OCI-LY7 (cell line): ENCODE results near the gene CAB39. TPM values are rescaled to one million over a fixed set of nuclear protein-coding genes. Genes with fewer than 3 reads are reported as not detected.

ENCODE experiments used
- BruUV-seq: library from RNA; stranded (reverse); fragments of 400-500 nt; replicated peaks from 2 replicates; lab custom pipeline; 2021; lab: Mats Ljungman, UMichigan
- CTCF ChIA-PET: fragments of 300-600 bp; sonication (Branson Sonifier 250); formaldehyde crosslinking; loops from one replicate; lab custom pipeline; 2022; ENCODE audit warnings: antibody characterized with exemption; ENCODE audit not compliant: unreplicated experiment; lab: Charles Lee
- POLR2A ChIA-PET: fragments of 300-600 bp; sonication (Branson Sonifier 250); formaldehyde crosslinking; loops from one replicate; lab custom pipeline; 2022; ENCODE audit warnings: antibody characterized with exemption; lab: Charles Lee
- DNase-seq: peaks from one replicate; pipeline ENCODE4 v3.0.0-alpha.2; 2015; ENCODE audit warnings: low spot score
- H2AFZ ChIP-seq: fragments of 200-600 bp; sonication (generic), shearing (Covaris generic); 2 replicates; pipeline ENCODE4 v1.6.1; 2014; ENCODE audit warnings: mild to moderate bottlenecking, antibody characterized with exemption, low read length, moderate library complexity
- H3K27ac ChIP-seq: fragments of 200-600 bp; sonication (generic); 2 replicates; pipeline ENCODE4 v1.5.1; 2014; ENCODE audit warnings: mixed run types, low read depth, mild to moderate bottlenecking, moderate library complexity, low read length, inconsistent platforms; ENCODE audit not compliant: poor library complexity, severe bottlenecking
- H3K36me3 ChIP-seq: fragments of 200-600 bp; sonication (generic); 2 replicates; pipeline ENCODE4 v1.6.1; 2014; ENCODE audit warnings: mild to moderate bottlenecking, antibody characterized with exemption, low read length, moderate library complexity, mixed read lengths; ENCODE audit not compliant: insufficient read depth
- H3K4me1 ChIP-seq: fragments of 200-600 bp; sonication (generic); 2 replicates; pipeline ENCODE4 v1.5.1; 2014; ENCODE audit warnings: mild to moderate bottlenecking, low read length; ENCODE audit not compliant: insufficient read depth, poor library complexity, severe bottlenecking
- H3K4me2 ChIP-seq: fragments of 200-600 bp; sonication (generic); 2 replicates; pipeline ENCODE4 v1.6.1; 2014; ENCODE audit warnings: mild to moderate bottlenecking, low read length
- H3K4me3 ChIP-seq: fragments of 200-600 bp; sonication (generic); 2 replicates; pipeline ENCODE4 v1.5.1; 2014; ENCODE audit warnings: mild to moderate bottlenecking, low read depth, low read length; ENCODE audit not compliant: poor library complexity, severe bottlenecking
- H3K79me2 ChIP-seq: fragments of 200-600 bp; sonication (generic); 2 replicates; pipeline ENCODE4 v1.6.1; 2016; ENCODE audit warnings: low read depth, mild to moderate bottlenecking, low read length, moderate library complexity, mixed read lengths; ENCODE audit not compliant: insufficient read depth
- H3K9me2 ChIP-seq: fragments of 200-600 bp; sonication (generic); 2 replicates; pipeline ENCODE4 v1.6.1; 2016; ENCODE audit warnings: mild to moderate bottlenecking, low read length, mixed read lengths; ENCODE audit not compliant: insufficient read depth
- H3K9me3 ChIP-seq: fragments of 200-600 bp; sonication (generic); 2 replicates; pipeline ENCODE4 v1.6.1; 2014; ENCODE audit warnings: mild to moderate bottlenecking, mixed run types, low read length, mixed read lengths
- H4K20me1 ChIP-seq: fragments of 200-600 bp; sonication (generic); 2 replicates; pipeline ENCODE4 v1.6.1; 2014; ENCODE audit warnings: mild to moderate bottlenecking, antibody characterized with exemption, low read length, moderate library complexity, mixed read lengths; ENCODE audit not compliant: insufficient read depth
- EZH2phosphoT487 ChIP-seq: fragments of 200-600 bp; sonication (generic); IDR thresholded peaks from 2 replicates; pipeline ENCODE4 v1.6.1; 2018; ENCODE audit warnings: low read depth, borderline replicate concordance, mild to moderate bottlenecking, mixed run types, antibody characterized with exemption, low read length, moderate library complexity, mixed read lengths
- intact Hi-C: fragments of 100-400 bp; cut with micrococcal nuclease; formaldehyde crosslinking; loops from one replicate; pipeline ENCODE4 v1.10.0; 2022; ENCODE audit not compliant: unreplicated experiment
- total RNA-seq, 2 experiments: library from RNA; depleted of rRNA in 1 of 2; stranded (reverse); fragments of >200 nt in 1 of 2; shearing (Covaris generic) in 1 of 2; gene quantifications; 2 replicates each; pipeline ENCODE4 v1.2.3, GENCODE V29; 2014 to 2022
- TF ChIP-seq, protein P1 (sequence below): fragments of 200-600 bp; sonication (generic); conservative IDR thresholded peaks from 2 replicates; pipeline ENCODE4 v1.5.1; 2014; ENCODE audit warnings: mild to moderate bottlenecking, antibody characterized with exemption, low read length, moderate library complexity, mixed read lengths

The CAB39 gene
- total RNA-seq, 2 experiments from 2014 or later, result 39.3 to 53.4 TPM

DNA sequence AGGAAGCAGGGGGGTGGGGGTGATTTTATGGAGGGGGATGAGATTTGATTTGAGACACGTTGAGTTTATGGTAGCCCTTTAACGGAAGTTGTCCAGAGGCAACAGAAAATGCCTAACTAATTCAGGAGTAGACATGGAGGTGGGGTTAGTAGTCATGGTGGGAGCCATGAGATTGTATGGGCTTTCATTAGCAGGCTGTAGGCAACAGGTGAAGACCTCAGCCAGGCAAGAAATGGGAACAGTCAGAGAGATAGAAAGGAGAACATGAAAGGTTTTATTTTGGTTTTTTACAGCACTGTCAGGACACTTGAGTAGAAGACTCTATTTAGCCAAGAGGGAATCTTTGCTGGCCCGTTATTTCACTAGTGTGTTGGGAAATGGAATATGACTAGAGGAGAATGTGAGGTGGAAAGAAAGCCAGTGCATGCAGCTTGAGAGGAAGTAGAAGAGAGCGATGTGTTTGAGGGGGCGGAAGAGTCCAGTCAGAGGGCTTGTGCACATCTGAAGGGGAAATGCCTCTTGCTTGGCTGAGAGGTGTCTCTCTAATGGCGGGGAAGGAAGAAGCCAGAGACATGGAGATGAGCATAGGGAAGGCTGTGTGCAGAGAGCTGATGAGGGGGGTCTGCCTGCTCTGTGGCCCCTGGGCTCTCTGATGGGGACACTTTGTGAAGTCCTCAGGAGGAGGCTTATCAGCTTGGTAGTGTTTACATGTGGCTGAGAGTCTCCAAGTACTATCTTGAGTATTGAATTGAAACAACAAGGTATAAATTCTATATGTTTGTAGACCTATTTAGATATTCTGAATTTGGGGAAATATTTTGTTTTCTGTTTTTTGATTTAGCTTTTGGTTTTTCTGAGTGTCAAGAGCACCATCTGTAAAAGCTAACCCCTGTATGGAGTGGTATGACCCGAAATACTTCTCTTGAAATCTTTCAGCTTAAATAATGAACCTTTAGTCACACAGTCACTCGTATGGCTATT, 85.2 kb downstream of the CAB39 start:
- no peaks in the 10 kb centered on the region for H3K9me2 ChIP-seq
- no peak overlapping the region for H2AFZ ChIP-seq
- no peaks in the 10 kb centered on the region for H3K79me2 ChIP-seq
- peaks cover 76% of the 10 kb centered on the region for H3K36me3 ChIP-seq
- DNase-seq, result peak; percentile 25
- H3K4me2 ChIP-seq, result peak overlapping the region; percentile 24
- H3K4me1 ChIP-seq, result peaks cover 27% of the 10 kb centered on the region
- TF ChIP-seq, protein P1, sequence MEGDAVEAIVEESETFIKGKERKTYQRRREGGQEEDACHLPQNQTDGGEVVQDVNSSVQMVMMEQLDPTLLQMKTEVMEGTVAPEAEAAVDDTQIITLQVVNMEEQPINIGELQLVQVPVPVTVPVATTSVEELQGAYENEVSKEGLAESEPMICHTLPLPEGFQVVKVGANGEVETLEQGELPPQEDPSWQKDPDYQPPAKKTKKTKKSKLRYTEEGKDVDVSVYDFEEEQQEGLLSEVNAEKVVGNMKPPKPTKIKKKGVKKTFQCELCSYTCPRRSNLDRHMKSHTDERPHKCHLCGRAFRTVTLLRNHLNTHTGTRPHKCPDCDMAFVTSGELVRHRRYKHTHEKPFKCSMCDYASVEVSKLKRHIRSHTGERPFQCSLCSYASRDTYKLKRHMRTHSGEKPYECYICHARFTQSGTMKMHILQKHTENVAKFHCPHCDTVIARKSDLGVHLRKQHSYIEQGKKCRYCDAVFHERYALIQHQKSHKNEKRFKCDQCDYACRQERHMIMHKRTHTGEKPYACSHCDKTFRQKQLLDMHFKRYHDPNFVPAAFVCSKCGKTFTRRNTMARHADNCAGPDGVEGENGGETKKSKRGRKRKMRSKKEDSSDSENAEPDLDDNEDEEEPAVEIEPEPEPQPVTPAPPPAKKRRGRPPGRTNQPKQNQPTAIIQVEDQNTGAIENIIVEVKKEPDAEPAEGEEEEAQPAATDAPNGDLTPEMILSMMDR, result no peak
- no peak for TF ChIP-seq EZH2phosphoT487
- H3K4me3 ChIP-seq, result no peak overlapping the region
- no TSS peak for BruUV-seq
- no peaks in the 10 kb centered on the region for H3K9me3 ChIP-seq
- POLR2A ChIA-PET, result interaction anchor here (0.6 to 1.5 kb wide), 11 partner anchors 8 to 138 kb away, joined by 3 to 8 read pairs (median 3); no protein-coding TSS in a partner anchor
- peak overlapping the region; percentile 6 for H3K27ac ChIP-seq
- intact Hi-C loops, result loop anchor here (1.0 to 5.0 kb wide), 3 partner anchors 85 to 791 kb away; partner anchors contain the start of gene CAB39
- peaks cover 6% of the 10 kb centered on the region; the same call in 1 of the 2 replicates for H4K20me1 ChIP-seq
- CTCF ChIA-PET, result interaction anchor here (0.8 to 1.5 kb wide), 3 partner anchors 84 to 183 kb away, joined by 3 to 7 read pairs (median 5); no protein-coding TSS in a partner anchor

DNA sequence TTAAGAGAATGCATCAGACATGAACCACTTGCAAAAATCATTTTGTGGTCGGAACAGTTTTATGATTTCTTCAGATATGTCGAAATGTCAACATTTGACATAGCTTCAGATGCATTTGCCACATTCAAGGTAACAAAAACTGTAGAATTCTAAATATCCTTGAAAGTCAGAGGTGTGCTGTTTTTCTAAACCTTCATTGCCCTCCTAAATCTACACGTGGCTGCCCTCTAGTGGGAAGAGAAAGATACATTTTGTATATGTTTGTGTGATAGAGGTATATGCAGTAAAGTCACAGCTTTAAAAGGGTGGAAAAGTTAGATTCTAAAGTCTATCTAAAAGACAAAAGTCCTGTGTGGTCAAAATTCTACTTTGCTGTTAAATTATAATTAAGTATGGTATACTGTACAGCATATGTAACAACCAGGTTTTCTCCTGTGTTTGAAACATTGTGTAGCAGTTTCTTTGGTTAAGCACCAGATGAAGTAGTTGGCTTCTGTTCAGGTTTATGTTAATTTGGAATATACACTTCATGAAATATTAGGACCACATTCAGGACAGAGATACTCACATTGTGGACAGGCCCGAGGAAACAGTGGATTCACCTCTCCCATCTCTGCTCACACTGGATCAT, 86.2 kb downstream of the CAB39 start:
- Histone ChIP-seq H2AFZ (no peak overlapping the region), H3K79me2 (no peaks in the 10 kb centered on the region), H3K27ac (no peak overlapping the region), H3K9me3 (no peaks in the 10 kb centered on the region), H3K36me3 (peaks cover 68% of the 10 kb centered on the region), H3K4me3 (no peak overlapping the region), H3K4me1 (peaks cover 27% of the 10 kb centered on the region), H3K9me2 (no peaks in the 10 kb centered on the region), H3K4me2 (0 out of 2 replicates have a peak overlapping the region, but pooled peaks have one; percentile 24), H4K20me1 (peaks cover 6% of the 10 kb centered on the region; the same call in 1 of the 2 replicates)
- peak; percentile 70 for DNase-seq
- ChIA-PET CTCF (interaction anchor here (0.5 to 1.5 kb wide), 2 partner anchors 14 to 85 kb away, joined by 3 to 7 read pairs; no protein-coding TSS in a partner anchor), POLR2A (interaction anchor here (0.8 to 1.5 kb wide), 3 partner anchors 11 to 185 kb away, joined by 3 read pairs; no protein-coding TSS in a partner anchor)
- intact Hi-C loops, result loop anchor here (1.0 to 5.0 kb wide), 3 partner anchors 86 to 792 kb away; partner anchors contain the start of gene CAB39
- TF ChIP-seq, protein P1, result peak; percentile 98
- TF ChIP-seq EZH2phosphoT487, result no peak
- BruUV-seq, result no TSS peak
